ENCODE results near the gene N4BP2L1. TPM values are rescaled to one million over a fixed set of nuclear protein-coding genes. Genes with fewer than 3 reads are reported as not detected.

The N4BP2L1 gene
- total RNA-seq, 2 experiments from 2014 or later: 7.9 to 14.6 TPM

GRCh38 chr13:32446220-32446619 is 18.3 kb upstream of the N4BP2L1 start:
- DNase-seq (ENCODE audit: low spot score): no peak
- no peak overlapping the region for H3K4me3 ChIP-seq (ENCODE audit: low read depth, low read length, poor library complexity, severe bottlenecking)
- no peaks in the 10 kb centered on the region for H3K9me2 ChIP-seq (ENCODE audit: insufficient read depth, low read length)
- no peak overlapping the region for H3K4me2 ChIP-seq (ENCODE audit: low read length)
- no peak overlapping the region for H2AFZ ChIP-seq (ENCODE audit: low read length)
- ChIA-PET POLR2A (interaction anchor here (0.5 to 0.6 kb wide), 2 partner anchors 27 to 322 kb away, joined by 3 to 7 read pairs; no protein-coding TSS in a partner anchor), CTCF (ENCODE audit: unreplicated experiment) (no interaction called here)
- H4K20me1 ChIP-seq (ENCODE audit: insufficient read depth, low read length): no peaks in the 10 kb centered on the region
- TF ChIP-seq EZH2phosphoT487 (IDR thresholded peaks at IDR 0.05; ENCODE audit: borderline replicate concordance, low read depth, low read length): no peak
- TF ChIP-seq CTCF (conservative IDR thresholded peaks at IDR 0.05; ENCODE audit: low read length): no peak
- H3K9me3 ChIP-seq (ENCODE audit: low read length): no peaks in the 10 kb centered on the region
- no peaks in the 10 kb centered on the region for H3K79me2 ChIP-seq (ENCODE audit: insufficient read depth, low read depth, low read length)
- H3K36me3 ChIP-seq (ENCODE audit: insufficient read depth, low read length): no peaks in the 10 kb centered on the region
- no peaks in the 10 kb centered on the region for H3K4me1 ChIP-seq (ENCODE audit: insufficient read depth, low read length, poor library complexity, severe bottlenecking)
- intact Hi-C loops (cut with micrococcal nuclease; ENCODE audit: unreplicated experiment): loop anchor here (10.0 kb wide), 1 partner anchor 201 kb away; no protein-coding TSS in a partner anchor
- BruUV-seq (replicated peaks): no TSS peak
- H3K27ac ChIP-seq (ENCODE audit: low read depth, low read length, poor library complexity, severe bottlenecking): no peak overlapping the region

- intact Hi-C loops (cut with micrococcal nuclease; ENCODE audit: unreplicated experiment): loop anchor here (10.0 kb wide), 1 partner anchor 201 kb away; no protein-coding TSS in a partner anchor
- Histone ChIP-seq H3K4me1 (ENCODE audit: insufficient read depth, low read length, poor library complexity, severe bottlenecking) (no peaks in the 10 kb centered on the region), H3K9me3 (ENCODE audit: low read length) (no peaks in the 10 kb centered on the region), H3K4me2 (ENCODE audit: low read length) (no peak overlapping the region), H4K20me1 (ENCODE audit: insufficient read depth, low read length) (no peaks in the 10 kb centered on the region), H2AFZ (ENCODE audit: low read length) (no peak overlapping the region), H3K4me3 (ENCODE audit: low read depth, low read length, poor library complexity, severe bottlenecking) (no peak overlapping the region), H3K9me2 (ENCODE audit: insufficient read depth, low read length) (no peaks in the 10 kb centered on the region), H3K36me3 (ENCODE audit: insufficient read depth, low read length) (no peaks in the 10 kb centered on the region), H3K27ac (ENCODE audit: low read depth, low read length, poor library complexity, severe bottlenecking) (no peak overlapping the region), H3K79me2 (ENCODE audit: insufficient read depth, low read depth, low read length) (no peaks in the 10 kb centered on the region)
- no TSS peak for BruUV-seq (replicated peaks)
- no peak for DNase-seq (ENCODE audit: low spot score)
- TF ChIP-seq EZH2phosphoT487 (IDR thresholded peaks at IDR 0.05; ENCODE audit: borderline replicate concordance, low read depth, low read length) (no peak), CTCF (conservative IDR thresholded peaks at IDR 0.05; ENCODE audit: low read length) (no peak)
- CTCF ChIA-PET (ENCODE audit: unreplicated experiment): interaction anchor here (0.6 kb wide), 1 partner anchor 561 kb away, joined by 3 read pairs; no protein-coding TSS in a partner anchor
- POLR2A ChIA-PET: interaction anchor here (0.5 kb wide), 1 partner anchor 323 kb away, joined by 3 read pairs; no protein-coding TSS in a partner anchor
Observed at GRCh38 chr13:32445461-32445860, 17.5 kb upstream of the N4BP2L1 start.

- no peak overlapping the region for H3K4me2 ChIP-seq (ENCODE audit: low read length)
- no TSS peak for BruUV-seq (replicated peaks)
- POLR2A ChIA-PET: interaction anchor here (0.6 kb wide), 2 partner anchors 28 to 198 kb away, joined by 3 to 7 read pairs; no protein-coding TSS in a partner anchor
- no peaks in the 10 kb centered on the region for H3K79me2 ChIP-seq (ENCODE audit: insufficient read depth, low read depth, low read length)
- H3K36me3 ChIP-seq (ENCODE audit: insufficient read depth, low read length): no peaks in the 10 kb centered on the region
- H3K9me2 ChIP-seq (ENCODE audit: insufficient read depth, low read length): no peaks in the 10 kb centered on the region
- intact Hi-C loops (cut with micrococcal nuclease; ENCODE audit: unreplicated experiment): loop anchor here (5.0 to 10.0 kb wide), 2 partner anchors 198 to 426 kb away; no protein-coding TSS in a partner anchor
- no peaks in the 10 kb centered on the region for H3K9me3 ChIP-seq (ENCODE audit: low read length)
- peak; percentile 53 for DNase-seq (ENCODE audit: low spot score)
- H3K4me1 ChIP-seq (ENCODE audit: insufficient read depth, low read length, poor library complexity, severe bottlenecking): no peaks in the 10 kb centered on the region
- CTCF ChIA-PET (ENCODE audit: unreplicated experiment): no interaction called here
- H2AFZ ChIP-seq (ENCODE audit: low read length): peak overlapping the region; percentile 64
- no peaks in the 10 kb centered on the region for H4K20me1 ChIP-seq (ENCODE audit: insufficient read depth, low read length)
- TF ChIP-seq CTCF (conservative IDR thresholded peaks at IDR 0.05; ENCODE audit: low read length): peak; percentile 77
- no peak for TF ChIP-seq EZH2phosphoT487 (IDR thresholded peaks at IDR 0.05; ENCODE audit: borderline replicate concordance, low read depth, low read length)
- no peak overlapping the region for H3K27ac ChIP-seq (ENCODE audit: low read depth, low read length, poor library complexity, severe bottlenecking)
- H3K4me3 ChIP-seq (ENCODE audit: low read depth, low read length, poor library complexity, severe bottlenecking): no peak overlapping the region
Observed at GRCh38 chr13:32443111-32443510, 15.2 kb upstream of the N4BP2L1 start.

Data from OCI-LY7 (cell line).